Activated CD4-positive, alpha-beta T cell treated with anti-CD3 and anti-CD28 coated beads, Interleukin-10, Interleukin-2, amounts not matched to agents 100 ng/mL and 50 ng/mL, durations not matched to agents 16 hours and 8 hours (primary cell): ENCODE measurements around the gene RTL9.
"Not testable (repeated sequence)": the region's sequence is repeated elsewhere in the genome, so short reads cannot be mapped to it uniquely, and the experiment has no call there.

Source experiments
- DNase-seq: peaks from one replicate; pipeline ENCODE4 v3.0.0-alpha.2; 2020

Gene RTL9

GRCh38 chrX:110346681-110347080 lies 12.0 kb upstream of the RTL9 start:
- no peak for DNase-seq

- DNase-seq, result no peak
Observed at GRCh38 chrX:110359273-110359672, 625 bp downstream of the RTL9 start.

GRCh38 chrX:110363244-110363643 lies 4.6 kb downstream of the RTL9 start:
- no peak for DNase-seq

GRCh38 chrX:110373310-110373709 lies 14.7 kb downstream of the RTL9 start:
- DNase-seq, result no peak

GRCh38 chrX:110374559-110374958 lies 15.9 kb downstream of the RTL9 start:
- no peak for DNase-seq

GRCh38 chrX:110381216-110381615 lies 22.6 kb downstream of the RTL9 start:
- DNase-seq, result no peak

- no peak for DNase-seq
Observed at GRCh38 chrX:110383414-110383813, 24.8 kb downstream of the RTL9 start.

- no peak for DNase-seq
Observed at GRCh38 chrX:110384490-110384889, 25.8 kb downstream of the RTL9 start.

GRCh38 chrX:110389570-110389969 lies 30.9 kb downstream of the RTL9 start:
- DNase-seq, result no peak

- no peak for DNase-seq
Observed at GRCh38 chrX:110391086-110391485, 32.4 kb downstream of the RTL9 start.

GRCh38 chrX:110394651-110395050 lies 36.0 kb downstream of the RTL9 start:
- DNase-seq, result no peak

GRCh38 chrX:110395877-110396276 lies 37.2 kb downstream of the RTL9 start:
- no peak for DNase-seq

- DNase-seq, result no peak
Observed at GRCh38 chrX:110396735-110397134, 38.1 kb downstream of the RTL9 start.

- no peak for DNase-seq
Observed at GRCh38 chrX:110397339-110397738, 38.7 kb downstream of the RTL9 start.

GRCh38 chrX:110397904-110398303 lies 39.3 kb downstream of the RTL9 start:
- DNase-seq, result no peak

- no peak for DNase-seq
Observed at GRCh38 chrX:110399497-110399896, 40.8 kb downstream of the RTL9 start.

GRCh38 chrX:110399966-110400365 lies 41.3 kb downstream of the RTL9 start:
- DNase-seq, result no peak

- no peak for DNase-seq
Observed at GRCh38 chrX:110401135-110401534, 42.5 kb downstream of the RTL9 start.

- no peak for DNase-seq
Observed at GRCh38 chrX:110402091-110402849, 43.6 kb downstream of the RTL9 start.

- DNase-seq, result no peak
Observed at GRCh38 chrX:110402850-110403221, 44.2 kb downstream of the RTL9 start.

GRCh38 chrX:110403441-110404238 lies 45.0 kb downstream of the RTL9 start:
- DNase-seq, result no peak

- no peak for DNase-seq
Observed at GRCh38 chrX:110404376-110404775, 45.7 kb downstream of the RTL9 start.

GRCh38 chrX:110406250-110406649 lies 47.6 kb downstream of the RTL9 start:
- not testable (repeated sequence) for DNase-seq

- no peak for DNase-seq
Observed at GRCh38 chrX:110406822-110407221, 48.2 kb downstream of the RTL9 start.
